ENCODE measurements around the gene TCEANC2. TPM values are rescaled to one million over a fixed set of nuclear protein-coding genes. Genes with fewer than 3 reads are reported as not detected.

Gene TCEANC2
- total RNA-seq, 1 donor from 2014 or later = 0.64 TPM

GRCh38 chr1:54114001-54114400 lies 60.6 kb downstream of the TCEANC2 start:
- Histone ChIP-seq H3K4me3 (no peak overlapping the region), H3K27ac (no peak overlapping the region), H3K4me1 (no peaks in the 10 kb centered on the region), H3K9me3 (no peaks in the 10 kb centered on the region), H3K27me3 (no peaks in the 10 kb centered on the region), H3K36me3 (no peaks in the 10 kb centered on the region)
- no peak for DNase-seq (ENCODE audit: low spot score in 2 of 2)
- TF ChIP-seq CTCF (IDR thresholded peaks at IDR 0.05) = no peak
- intact Hi-C loops (cut with DNase I) = no loop called here

- TF ChIP-seq CTCF (IDR thresholded peaks at IDR 0.05) = no peak
- Histone ChIP-seq H3K36me3 (no peaks in the 10 kb centered on the region), H3K27ac (no peak overlapping the region), H3K4me3 (no peak overlapping the region), H3K9me3 (no peaks in the 10 kb centered on the region), H3K27me3 (no peaks in the 10 kb centered on the region), H3K4me1 (no peaks in the 10 kb centered on the region)
- intact Hi-C loops (cut with DNase I) = no loop called here
- DNase-seq (ENCODE audit: low spot score in 2 of 2) = no peak
Measured at GRCh38 chr1:54114955-54115354, 61.5 kb downstream of the TCEANC2 start.

- Histone ChIP-seq H3K4me1 (no peaks in the 10 kb centered on the region), H3K9me3 (no peaks in the 10 kb centered on the region), H3K27ac (no peak overlapping the region), H3K36me3 (no peaks in the 10 kb centered on the region), H3K27me3 (no peaks in the 10 kb centered on the region), H3K4me3 (no peak overlapping the region)
- no peak for DNase-seq (ENCODE audit: low spot score in 2 of 2)
- no peak for TF ChIP-seq CTCF (IDR thresholded peaks at IDR 0.05)
- intact Hi-C loops (cut with DNase I) = no loop called here
Measured at GRCh38 chr1:54115520-54115919, 62.1 kb downstream of the TCEANC2 start.

GRCh38 chr1:54117815-54118563 lies 64.6 kb downstream of the TCEANC2 start:
- Histone ChIP-seq H3K9me3 (no peaks in the 10 kb centered on the region), H3K27me3 (no peaks in the 10 kb centered on the region), H3K36me3 (no peaks in the 10 kb centered on the region), H3K4me3 (no peak overlapping the region), H3K4me1 (peaks cover 0 to 3% of the 10 kb centered on the region in 2 donors), H3K27ac (no peak overlapping the region)
- no peak for TF ChIP-seq CTCF (IDR thresholded peaks at IDR 0.05)
- no peak for DNase-seq (ENCODE audit: low spot score in 2 of 2)
- intact Hi-C loops (cut with DNase I) = no loop called here

GRCh38 chr1:54118704-54119103 lies 65.3 kb downstream of the TCEANC2 start:
- Histone ChIP-seq H3K27me3 (no peaks in the 10 kb centered on the region), H3K27ac (no peak overlapping the region), H3K4me1 (peaks cover 0 to 3% of the 10 kb centered on the region in 2 donors), H3K4me3 (no peak overlapping the region), H3K36me3 (no peaks in the 10 kb centered on the region), H3K9me3 (no peaks in the 10 kb centered on the region)
- intact Hi-C loops (cut with DNase I) = no loop called here
- no peak for DNase-seq (ENCODE audit: low spot score in 2 of 2)
- TF ChIP-seq CTCF (IDR thresholded peaks at IDR 0.05) = no peak
